Measurements from ENCODE around the gene SPATA31E1.
"Not testable (repeated sequence)": the region's sequence is repeated elsewhere in the genome, so short reads cannot be mapped to it uniquely, and the experiment has no call there.

Gene SPATA31E1

GRCh38 chr9:87886210-87886932 lies 3.7 kb downstream of the SPATA31E1 start:
- DNase-seq (ENCODE audit: low read depth in 2 of 2) = no peak

- no peak for DNase-seq (ENCODE audit: low read depth in 2 of 2)
Measured at GRCh38 chr9:87886933-87887505, 4.3 kb downstream of the SPATA31E1 start.

- DNase-seq (ENCODE audit: low read depth in 2 of 2) = no peak
Measured at GRCh38 chr9:87887661-87888480, 5.2 kb downstream of the SPATA31E1 start.

GRCh38 chr9:87888501-87888900 lies 5.8 kb downstream of the SPATA31E1 start:
- DNase-seq (ENCODE audit: low read depth in 2 of 2) = no peak

DNA sequence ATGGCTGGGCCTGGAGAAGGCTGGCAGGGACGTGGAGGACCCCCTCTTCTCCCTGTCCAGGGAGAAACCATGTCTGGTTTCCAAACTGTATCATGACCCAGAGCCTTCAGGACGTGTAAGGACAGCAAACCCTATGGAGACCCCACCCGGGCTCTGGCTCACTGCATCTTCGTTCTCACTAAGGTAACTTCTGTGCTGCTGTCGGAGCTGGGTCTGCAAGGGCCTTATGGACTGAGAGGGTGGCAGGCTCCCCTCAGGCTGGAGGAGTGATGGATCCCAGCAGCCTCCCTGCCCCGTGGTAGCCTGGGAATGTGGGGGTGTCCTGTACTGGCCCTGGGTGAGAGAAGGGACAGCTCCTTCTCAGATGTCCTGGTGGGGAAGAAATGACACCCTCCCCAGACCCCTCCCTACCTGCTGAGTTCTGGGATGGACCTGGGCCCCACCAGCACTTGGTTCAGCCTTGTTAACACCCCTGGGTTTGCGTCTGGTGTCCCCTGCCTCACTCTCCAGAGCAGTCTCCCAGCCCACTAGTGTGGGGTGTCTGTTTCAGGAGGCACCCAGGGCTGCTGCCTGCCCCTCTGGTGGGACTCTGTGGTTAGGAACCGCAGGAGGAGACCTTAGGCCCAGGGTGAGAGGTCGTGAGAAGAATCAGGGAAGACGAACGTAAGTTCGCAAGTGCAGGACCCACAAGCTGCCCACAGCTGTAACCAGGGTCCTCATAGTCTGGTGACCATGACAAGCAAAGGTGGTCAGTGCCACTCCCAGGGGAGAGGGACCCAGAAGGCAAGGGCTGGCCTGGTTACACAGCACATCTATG lies 6.6 kb downstream of the SPATA31E1 start:
- no peak for DNase-seq (ENCODE audit: low read depth in 2 of 2)

GRCh38 chr9:87889882-87890252 lies 7.2 kb downstream of the SPATA31E1 start:
- no peak for DNase-seq (ENCODE audit: low read depth in 2 of 2)

- no peak for DNase-seq (ENCODE audit: low read depth in 2 of 2)
Measured at GRCh38 chr9:87890837-87891236, 8.2 kb downstream of the SPATA31E1 start.

GRCh38 chr9:87891754-87892153 lies 9.1 kb downstream of the SPATA31E1 start:
- DNase-seq (ENCODE audit: low read depth in 2 of 2) = no peak

GRCh38 chr9:87892956-87893355 lies 10.3 kb downstream of the SPATA31E1 start:
- no peak for DNase-seq (ENCODE audit: low read depth in 2 of 2)

DNA sequence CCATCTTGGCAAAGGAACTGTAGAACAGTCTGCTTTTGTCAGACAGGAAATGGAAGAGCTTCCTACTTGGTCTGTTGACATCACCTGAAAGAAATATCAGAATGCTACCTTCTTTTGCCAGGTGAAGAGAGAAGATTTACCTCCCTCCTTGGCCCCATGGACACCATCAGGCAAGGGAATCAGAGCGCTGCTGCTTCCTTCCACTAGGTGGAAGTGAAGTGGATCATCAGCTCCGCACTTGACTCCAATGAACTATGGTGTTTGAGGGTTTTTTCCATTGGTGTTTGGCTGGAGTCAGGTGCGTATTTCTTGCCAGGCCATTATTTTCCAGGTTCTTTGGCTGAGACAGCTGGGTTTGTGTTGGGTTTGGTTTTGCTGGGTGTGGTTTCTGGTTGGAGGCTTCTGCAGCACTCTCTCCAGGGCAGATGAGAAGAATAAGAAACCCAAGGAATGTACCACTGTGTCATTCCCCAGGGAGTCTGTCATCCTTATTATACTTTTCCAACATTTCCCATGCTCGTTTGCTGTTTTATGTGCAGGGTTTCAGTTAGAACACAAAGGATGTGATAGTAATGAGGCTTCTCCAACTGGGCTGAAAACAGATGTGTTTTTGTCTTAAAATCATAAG lies 12.4 kb downstream of the SPATA31E1 start:
- DNase-seq (ENCODE audit: low read depth in 2 of 2) = no peak

GRCh38 chr9:87896891-87897290 lies 14.2 kb downstream of the SPATA31E1 start:
- DNase-seq (ENCODE audit: low read depth in 2 of 2) = no peak

DNA sequence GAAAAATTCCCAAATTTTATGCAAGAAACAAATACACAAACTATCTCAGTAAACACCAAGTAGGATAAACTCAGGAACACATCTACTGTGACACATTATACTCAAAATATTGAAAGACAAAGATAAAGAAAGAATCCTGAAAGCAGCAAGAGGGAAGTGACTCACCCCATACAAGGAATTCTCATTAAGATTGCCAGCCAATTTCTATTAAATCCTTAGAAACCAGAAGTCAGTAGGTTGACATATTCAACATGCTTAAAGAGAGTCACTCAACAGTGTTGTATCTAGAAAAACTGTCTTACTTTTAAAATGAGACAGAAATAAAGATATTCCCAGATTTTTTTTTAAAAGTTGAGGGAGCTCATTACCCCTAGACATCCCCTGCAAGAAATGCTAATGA lies 15.5 kb downstream of the SPATA31E1 start:
- DNase-seq (ENCODE audit: low read depth in 2 of 2) = no peak

GRCh38 chr9:87902371-87902770 lies 19.7 kb downstream of the SPATA31E1 start:
- not testable (repeated sequence) for DNase-seq (ENCODE audit: low read depth in 2 of 2)

DNA sequence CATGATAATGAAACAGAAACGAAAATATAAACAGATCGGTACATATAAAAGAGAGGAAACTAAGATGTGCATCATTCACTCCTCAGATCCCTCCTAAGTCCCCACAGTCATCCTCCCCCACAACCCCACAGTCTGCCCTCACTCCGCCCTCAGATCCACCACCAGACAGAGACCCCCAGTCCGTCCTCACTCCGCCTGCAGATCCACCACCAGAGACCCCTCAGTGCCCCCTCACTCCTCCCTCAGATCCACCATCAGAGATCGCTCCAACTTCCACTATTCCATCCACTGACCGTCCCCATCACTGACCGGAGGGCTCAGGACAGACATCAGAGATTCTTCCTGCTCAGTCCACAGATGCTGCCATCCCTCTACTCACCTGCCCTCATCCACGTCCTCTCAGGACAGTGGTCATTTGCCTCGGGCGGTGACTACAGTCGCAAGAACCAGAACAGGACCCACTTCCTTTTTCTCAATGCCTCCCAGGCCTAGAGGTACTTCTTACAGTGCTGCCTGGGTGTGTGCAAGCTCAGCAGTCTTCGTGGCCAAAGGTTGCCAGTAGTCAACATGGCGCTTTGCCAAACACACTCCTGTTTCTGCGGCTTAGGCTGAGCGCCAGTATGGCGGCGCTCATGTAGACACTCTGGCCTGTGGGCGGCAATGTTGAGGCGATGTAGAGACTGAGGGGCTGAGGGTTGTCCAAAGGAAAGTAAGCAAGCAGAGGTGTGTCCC lies 26.8 kb downstream of the SPATA31E1 start:
- no peak for DNase-seq (ENCODE audit: low read depth in 2 of 2)

- no peak for DNase-seq (ENCODE audit: low read depth in 2 of 2)
Measured at GRCh38 chr9:87910821-87911220, 28.1 kb downstream of the SPATA31E1 start.

DNA sequence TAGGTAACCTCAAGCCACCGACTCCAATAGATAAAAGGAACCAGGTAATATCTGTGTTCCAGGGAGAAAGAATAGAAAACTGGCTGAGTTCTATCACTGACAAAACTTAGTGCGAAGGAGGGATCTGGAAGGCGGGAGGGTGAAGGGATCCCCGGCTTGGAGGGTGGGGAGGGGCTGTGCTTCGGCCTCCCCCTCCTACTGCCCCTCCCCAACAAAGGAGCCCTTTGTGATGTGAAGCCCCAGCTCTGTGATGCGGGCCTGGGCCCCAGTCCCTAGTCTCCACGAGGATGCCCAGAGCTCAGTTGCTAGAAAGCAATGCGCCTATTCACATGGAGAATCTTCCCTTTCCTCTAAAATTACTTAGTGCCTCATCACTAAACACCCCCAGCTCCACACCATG lies 35.0 kb downstream of the SPATA31E1 start, which contains the start of gene SPATA31C1:
SPATA31C1 (plus strand) TSS at position 301 of the 400 bp plus-strand sequence.
- not testable (repeated sequence) for DNase-seq (ENCODE audit: low read depth in 2 of 2)

DNA sequence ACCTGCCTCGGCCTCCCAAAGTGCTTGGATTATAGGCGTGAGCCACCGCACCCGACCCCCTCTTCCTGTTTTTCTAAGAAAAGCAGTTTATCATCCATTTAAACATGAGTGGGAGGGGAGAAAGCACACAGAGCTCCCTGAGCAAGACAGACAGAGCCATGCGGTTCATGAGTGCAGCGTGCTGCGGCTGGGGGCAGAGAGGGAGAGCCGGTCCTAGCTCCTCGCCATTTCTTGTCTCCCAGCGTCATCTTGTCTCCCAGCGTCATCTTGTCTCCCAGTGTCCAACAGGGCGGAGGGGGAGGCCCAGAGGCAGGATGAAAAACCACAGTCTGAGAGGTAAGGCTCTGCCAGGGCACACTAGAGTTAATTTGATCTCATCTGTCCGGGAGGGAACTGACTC lies 36.3 kb downstream of the SPATA31E1 start:
- DNase-seq (ENCODE audit: low read depth in 2 of 2) = not testable (repeated sequence)

- DNase-seq (ENCODE audit: low read depth in 2 of 2) = not testable (repeated sequence)
Measured at GRCh38 chr9:87921561-87921960, 38.9 kb downstream of the SPATA31E1 start.

- DNase-seq (ENCODE audit: low read depth in 2 of 2) = not testable (repeated sequence)
Measured at GRCh38 chr9:87923012-87923411, 40.3 kb downstream of the SPATA31E1 start.

DNA sequence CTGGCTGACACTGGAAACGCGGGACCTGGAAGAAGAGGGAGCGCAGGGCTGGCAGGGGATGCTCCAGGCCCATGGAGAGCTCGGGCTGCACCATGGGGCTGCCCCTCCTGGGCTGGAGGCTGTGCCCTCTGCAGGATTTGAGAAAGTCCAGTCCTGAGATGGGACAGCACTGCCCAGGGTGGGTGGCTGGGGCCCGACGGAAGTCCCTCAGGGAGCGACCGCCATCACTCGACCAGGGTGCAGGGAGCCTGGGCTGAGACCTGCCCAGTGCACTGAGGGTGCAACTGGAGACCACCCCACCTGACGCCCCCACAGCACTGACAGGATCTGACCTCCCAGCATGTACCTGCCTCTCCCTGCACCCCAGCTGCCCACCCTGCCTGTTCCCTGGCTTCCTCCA lies 42.2 kb downstream of the SPATA31E1 start:
- DNase-seq (ENCODE audit: low read depth in 2 of 2) = not testable (repeated sequence)

- DNase-seq (ENCODE audit: low read depth in 2 of 2) = not testable (repeated sequence)
Measured at GRCh38 chr9:87929152-87929551, 46.5 kb downstream of the SPATA31E1 start.

Data from stimulated activated CD8-positive, alpha-beta memory T cell treated with anti-CD3 and anti-CD28 coated beads, Interleukin-15, amount 100 ng/mL, for 4 hours (primary cell).